ENCODE measurements around the gene DYRK2.
A peak's percentile ranks its signal among the peaks of the same experiment; 100 is the strongest.

DYRK2 gene

GRCh38 chr12:67705394-67706370, 57.1 kb downstream of the DYRK2 start:
- no peak for DNase-seq

GRCh38 chr12:67709367-67709954, 60.9 kb downstream of the DYRK2 start:
- DNase-seq = no peak

GRCh38 chr12:67710582-67710981, 62.0 kb downstream of the DYRK2 start:
- peak; percentile 31 for DNase-seq

DNA sequence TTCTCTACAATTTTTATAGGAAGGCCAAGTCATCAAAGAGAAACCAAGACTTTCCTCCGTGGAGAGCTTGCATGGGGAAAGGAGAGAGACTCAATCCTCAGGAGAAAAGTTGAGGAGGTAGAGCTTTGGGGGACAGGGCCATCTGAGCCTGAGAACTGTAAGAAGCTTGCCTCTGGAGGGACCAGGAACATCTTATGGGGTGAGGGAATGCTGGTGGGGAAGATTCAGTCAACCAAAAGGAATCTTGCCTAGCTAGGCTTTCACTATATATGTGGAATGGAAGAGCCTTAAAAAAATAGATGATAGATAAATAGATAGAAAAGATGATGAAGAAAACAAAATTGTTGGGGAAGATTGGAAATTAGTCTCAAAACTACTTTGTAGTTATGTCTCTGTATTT, 63.5 kb downstream of the DYRK2 start:
- no peak for DNase-seq

DNA sequence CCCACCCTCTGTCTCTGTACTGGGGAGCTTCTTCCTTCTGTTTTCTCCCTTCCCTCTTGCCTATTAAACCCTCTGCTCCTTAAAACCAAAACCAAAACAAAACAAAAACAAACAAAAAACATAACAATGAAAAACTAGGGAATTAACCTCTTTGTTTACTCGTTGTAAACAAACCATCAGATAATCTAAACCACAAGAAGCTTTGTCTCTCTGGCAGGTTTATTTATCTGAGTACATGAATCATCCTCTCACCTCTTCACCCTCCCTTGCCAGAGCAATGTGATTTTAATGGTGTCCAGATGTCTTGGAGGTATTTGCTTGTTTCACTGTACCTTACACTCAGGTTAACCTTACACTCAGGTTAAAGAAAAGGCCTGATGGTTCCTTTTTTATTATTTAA, 66.1 kb downstream of the DYRK2 start:
- no peak for DNase-seq
